Gastroesophageal sphincter (tissue), 4 donors: ENCODE results near the gene PRTFDC1. TPM values are rescaled to one million over a fixed set of nuclear protein-coding genes. Genes with fewer than 3 reads are reported as not detected.
A peak's percentile ranks its signal among the peaks of the same experiment; 100 is the strongest.

Experiments used
- ATAC-seq: fragments of 150-250 bp; one replicate; pipeline ENCODE4 v1.9.1; 2016; ENCODE audit warnings: mild to moderate bottlenecking, moderate library complexity
- H3K27ac ChIP-seq, 4 donors: fragments of 200-600 bp; sonication (generic) in 3 of 4; 1 replicate in 3 of 4; 2 replicates in 1 of 4; pipeline ENCODE4 v1.5.1; 2016 to 2019
- H3K27me3 ChIP-seq: fragments of 200-600 bp; sonication (generic); one replicate; pipeline ENCODE4 v1.5.1; 2019
- H3K36me3 ChIP-seq, 2 donors: fragments of 200-600 bp; sonication (generic); one replicate each; pipeline ENCODE4 v1.5.1; 2019; ENCODE audit warnings: control low read depth in 1 of 2
- H3K4me1 ChIP-seq, 3 donors: fragments of 200-600 bp; sonication (generic); 1 replicate in 2 of 3; 2 replicates in 1 of 3; pipeline ENCODE4 v1.5.1; 2016 to 2019; ENCODE audit warnings: control low read depth in 2 of 3
- H3K4me3 ChIP-seq, 2 donors: fragments of 200-600 bp; sonication (generic); one replicate each; pipeline ENCODE4 v1.5.1; 2019; ENCODE audit warnings: mild to moderate bottlenecking in 1 of 2, moderate library complexity in 1 of 2
- H3K9me3 ChIP-seq, 3 donors: fragments of 200-600 bp; sonication (generic); one replicate each; pipeline ENCODE4 v1.5.1; 2017 to 2019; ENCODE audit warnings: control low read depth in 2 of 3
- EP300 ChIP-seq: sonication (generic); formaldehyde crosslinking; IDR thresholded peaks from one replicate; pipeline ENCODE4 v1.6.1; 2017; ENCODE audit warnings: antibody characterized with exemption, mild to moderate bottlenecking
- POLR2A ChIP-seq, 2 donors: fragments of 450-650 bp; IDR thresholded peaks; one replicate each; pipeline ENCODE4 v1.6.1; 2017; ENCODE audit warnings: antibody characterized with exemption in 2 of 2, mild to moderate bottlenecking in 2 of 2, moderate library complexity in 1 of 2
- POLR2AphosphoS5 ChIP-seq: sonication (generic); formaldehyde crosslinking; IDR thresholded peaks from one replicate; pipeline ENCODE4 v1.6.1; 2017; ENCODE audit warnings: antibody characterized with exemption
- WGBS, 2 donors: methylation state at CpG; one replicate each; pipeline ENCODE4 v1.1.5; 2018; ENCODE audit warnings: low coverage in 1 of 2; 5-methylcytosine and 5-hydroxymethylcytosine counted together
- total RNA-seq, 4 donors: library from RNA; depleted of rRNA; stranded (reverse); fragments of >200 nt; gene quantifications; one replicate each; pipeline ENCODE4 v1.1.0, GENCODE V29; 2016
- TF ChIP-seq, protein P1 (sequence below), 4 experiments: fragments of 200-600 bp in 2 of 4; fragments of 450-650 bp in 2 of 4; sonication (generic) in 1 of 4; IDR thresholded peaks; one replicate each; pipeline ENCODE4 v1.5.1; 2017 to 2019; ENCODE audit warnings: antibody characterized with exemption in 4 of 4, mild to moderate bottlenecking in 2 of 4, moderate library complexity in 2 of 4

PRTFDC1 gene
- total RNA-seq, 4 donors from 2014 or later = 3.2 to 14.6 (median 7.9) TPM

DNA sequence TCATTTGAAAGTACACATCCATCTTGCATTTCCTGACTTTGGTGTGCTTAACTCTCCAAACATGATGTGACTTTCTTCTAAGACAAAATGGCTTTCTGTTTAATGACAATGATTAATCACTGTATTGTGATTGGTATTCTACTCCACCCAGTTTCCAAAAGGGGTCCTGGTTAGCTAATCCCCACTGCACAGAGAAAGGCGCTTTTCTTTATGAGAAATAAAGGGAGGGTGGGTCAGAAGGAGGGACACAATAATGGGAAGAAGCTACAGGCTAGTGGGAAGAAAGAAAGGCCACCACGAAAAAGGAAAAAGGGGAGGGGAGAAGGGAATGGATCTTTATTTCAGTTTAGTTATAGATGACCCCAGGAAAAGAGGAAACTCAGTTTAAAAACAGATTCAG, 69.2 kb downstream of the PRTFDC1 start:
- H3K36me3 ChIP-seq = no peaks in the 10 kb centered on the region
- H3K4me3 ChIP-seq = no peak overlapping the region
- ATAC-seq = no peak
- no peaks in the 10 kb centered on the region for H3K9me3 ChIP-seq
- no peak overlapping the region for H3K27ac ChIP-seq
- H3K4me1 ChIP-seq = no peaks in the 10 kb centered on the region
- no peaks in the 10 kb centered on the region for H3K27me3 ChIP-seq
- no peak for TF ChIP-seq EP300
- TF ChIP-seq, protein P1, sequence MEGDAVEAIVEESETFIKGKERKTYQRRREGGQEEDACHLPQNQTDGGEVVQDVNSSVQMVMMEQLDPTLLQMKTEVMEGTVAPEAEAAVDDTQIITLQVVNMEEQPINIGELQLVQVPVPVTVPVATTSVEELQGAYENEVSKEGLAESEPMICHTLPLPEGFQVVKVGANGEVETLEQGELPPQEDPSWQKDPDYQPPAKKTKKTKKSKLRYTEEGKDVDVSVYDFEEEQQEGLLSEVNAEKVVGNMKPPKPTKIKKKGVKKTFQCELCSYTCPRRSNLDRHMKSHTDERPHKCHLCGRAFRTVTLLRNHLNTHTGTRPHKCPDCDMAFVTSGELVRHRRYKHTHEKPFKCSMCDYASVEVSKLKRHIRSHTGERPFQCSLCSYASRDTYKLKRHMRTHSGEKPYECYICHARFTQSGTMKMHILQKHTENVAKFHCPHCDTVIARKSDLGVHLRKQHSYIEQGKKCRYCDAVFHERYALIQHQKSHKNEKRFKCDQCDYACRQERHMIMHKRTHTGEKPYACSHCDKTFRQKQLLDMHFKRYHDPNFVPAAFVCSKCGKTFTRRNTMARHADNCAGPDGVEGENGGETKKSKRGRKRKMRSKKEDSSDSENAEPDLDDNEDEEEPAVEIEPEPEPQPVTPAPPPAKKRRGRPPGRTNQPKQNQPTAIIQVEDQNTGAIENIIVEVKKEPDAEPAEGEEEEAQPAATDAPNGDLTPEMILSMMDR (IDR thresholded peaks at IDR 0.05) = no peak
- TF ChIP-seq POLR2AphosphoS5 = no peak
- TF ChIP-seq POLR2A (IDR thresholded peaks at IDR 0.05) = no peak
- 53 to 60% methylated on average over 1 to 2 of the region's 2 CpGs for WGBS, 2 donors

DNA sequence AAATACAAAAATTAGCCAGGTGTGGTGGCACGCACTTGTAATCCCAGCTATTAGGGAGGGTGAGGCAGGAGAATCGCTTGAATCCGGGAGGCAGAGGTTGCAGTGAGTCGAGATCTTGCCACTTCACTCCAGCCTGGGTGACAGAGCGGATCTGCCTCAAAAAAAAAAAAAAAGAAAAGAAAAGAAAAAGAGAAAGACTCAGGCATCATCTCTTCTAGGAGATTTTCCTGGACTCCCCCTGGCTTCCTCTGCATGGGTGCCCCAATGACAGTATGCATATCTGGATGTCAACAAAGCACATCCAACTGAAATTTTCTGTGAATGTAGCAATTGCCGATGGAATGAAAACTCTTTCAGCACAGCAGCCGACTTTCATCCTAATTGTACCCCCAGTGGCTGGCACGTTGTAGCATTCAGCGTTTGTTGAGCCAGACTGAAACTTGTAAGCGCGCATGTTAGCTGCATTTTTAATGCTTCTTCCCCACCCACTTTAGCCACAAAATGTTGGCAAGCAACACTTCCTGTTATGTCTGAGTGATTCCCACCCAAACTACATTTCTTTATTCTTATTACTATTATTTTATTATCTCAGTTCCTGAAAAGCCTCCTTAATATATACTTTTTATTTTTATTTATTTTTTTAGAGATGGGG, 70.2 kb downstream of the PRTFDC1 start:
- TF ChIP-seq POLR2A (IDR thresholded peaks at IDR 0.05) (no peak), POLR2AphosphoS5 (no peak), EP300 (no peak)
- TF ChIP-seq, protein P1 (IDR thresholded peaks at IDR 0.05) = no peak
- Histone ChIP-seq H3K4me1 (no peaks in the 10 kb centered on the region), H3K36me3 (no peaks in the 10 kb centered on the region), H3K27me3 (no peaks in the 10 kb centered on the region), H3K9me3 (no peaks in the 10 kb centered on the region), H3K27ac (no peak overlapping the region), H3K4me3 (no peak overlapping the region)
- 48 to 72% methylated on average over 4 to 11 of the region's 11 CpGs for WGBS, 2 donors
- no peak for ATAC-seq

DNA sequence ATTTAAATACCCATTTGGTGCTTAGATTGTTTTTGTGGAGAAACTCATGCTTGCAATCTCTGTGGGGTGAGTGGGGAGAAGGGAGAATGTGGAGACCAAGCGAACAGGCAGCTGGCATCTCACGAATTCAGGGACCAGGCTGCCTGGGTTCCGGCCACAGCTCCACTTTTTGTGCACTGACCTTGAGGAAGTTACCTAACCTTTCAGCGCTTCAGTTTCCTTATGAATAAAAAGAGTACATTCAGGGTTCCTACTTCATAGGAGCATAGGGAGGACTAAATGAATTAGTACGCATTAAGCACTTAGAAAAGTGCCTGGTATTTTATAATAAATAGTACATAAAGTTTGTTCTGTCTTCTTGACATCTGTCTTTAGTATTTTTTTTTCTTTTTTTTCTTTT, 72.5 kb downstream of the PRTFDC1 start:
- no peaks in the 10 kb centered on the region for H3K9me3 ChIP-seq
- H3K4me3 ChIP-seq = no peak overlapping the region
- no peak for TF ChIP-seq POLR2AphosphoS5
- WGBS, 2 donors = 92 to 94% methylated on average over 4 to 5 of the region's 5 CpGs
- no peaks in the 10 kb centered on the region for H3K4me1 ChIP-seq
- no peaks in the 10 kb centered on the region for H3K36me3 ChIP-seq
- H3K27me3 ChIP-seq = no peaks in the 10 kb centered on the region
- H3K27ac ChIP-seq = no peak overlapping the region
- ATAC-seq = no peak

DNA sequence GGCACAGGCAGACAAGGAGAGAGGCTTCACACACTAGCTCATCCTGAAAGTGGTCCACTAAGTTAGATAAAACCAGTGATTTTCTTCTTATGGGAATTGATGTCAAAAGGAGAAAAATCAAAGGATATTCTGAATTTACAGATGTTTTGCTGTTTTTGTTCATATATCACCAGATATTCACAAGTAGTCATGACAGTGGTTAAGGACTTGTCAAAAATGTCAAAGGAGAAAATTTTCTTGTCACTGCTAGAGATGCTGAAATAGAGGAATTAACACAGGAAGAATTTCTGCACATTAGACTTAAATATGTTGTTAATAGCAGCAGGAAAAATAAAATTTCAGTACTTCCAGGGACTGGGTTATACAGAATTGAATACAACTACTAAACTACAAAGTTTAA, 78.3 kb downstream of the PRTFDC1 start:
- Histone ChIP-seq H3K4me1 (peaks cover 0 to 12% (median 0%) of the 10 kb centered on the region in 3 donors), H3K27ac (no peak overlapping the region), H3K36me3 (no peaks in the 10 kb centered on the region), H3K4me3 (no peak overlapping the region), H3K9me3 (no peaks in the 10 kb centered on the region), H3K27me3 (no peaks in the 10 kb centered on the region)
- TF ChIP-seq, protein P1 (IDR thresholded peaks at IDR 0.05) = no peak
- TF ChIP-seq POLR2AphosphoS5 (no peak), POLR2A (IDR thresholded peaks at IDR 0.05) (no peak), EP300 (no peak)
- ATAC-seq = no peak

DNA sequence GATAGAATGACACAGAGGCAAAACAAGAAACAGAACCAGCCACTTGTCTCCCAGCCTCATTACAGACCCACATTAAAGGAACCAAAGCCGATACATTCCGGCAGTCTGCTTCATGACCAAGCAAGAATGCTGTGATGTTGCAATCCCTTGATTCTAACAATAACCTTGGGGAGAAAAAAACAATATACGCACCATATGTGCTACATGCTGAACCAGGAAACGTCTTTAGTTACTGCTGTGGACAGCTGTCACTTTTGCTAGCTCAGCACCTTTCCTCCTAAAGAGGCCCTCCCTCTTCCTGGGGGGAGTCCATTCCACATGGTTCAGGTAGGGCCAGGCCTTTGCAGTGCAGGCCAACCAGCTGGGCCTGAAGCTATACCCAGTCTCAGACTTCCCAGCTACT, 79.1 kb downstream of the PRTFDC1 start:
- peak; percentile 67 for ATAC-seq
- H3K27ac ChIP-seq = no peak overlapping the region
- TF ChIP-seq EP300 = no peak
- peak; percentile 32 for TF ChIP-seq POLR2AphosphoS5
- WGBS, 2 donors = 67 to 83% methylated on average over 3 to 4 of the region's 4 CpGs
- H3K36me3 ChIP-seq = no peaks in the 10 kb centered on the region
- peaks cover 0 to 12% (median 0%) of the 10 kb centered on the region in 3 donors for H3K4me1 ChIP-seq
- H3K9me3 ChIP-seq = no peaks in the 10 kb centered on the region
- no peak overlapping the region for H3K4me3 ChIP-seq
- no peaks in the 10 kb centered on the region for H3K27me3 ChIP-seq

DNA sequence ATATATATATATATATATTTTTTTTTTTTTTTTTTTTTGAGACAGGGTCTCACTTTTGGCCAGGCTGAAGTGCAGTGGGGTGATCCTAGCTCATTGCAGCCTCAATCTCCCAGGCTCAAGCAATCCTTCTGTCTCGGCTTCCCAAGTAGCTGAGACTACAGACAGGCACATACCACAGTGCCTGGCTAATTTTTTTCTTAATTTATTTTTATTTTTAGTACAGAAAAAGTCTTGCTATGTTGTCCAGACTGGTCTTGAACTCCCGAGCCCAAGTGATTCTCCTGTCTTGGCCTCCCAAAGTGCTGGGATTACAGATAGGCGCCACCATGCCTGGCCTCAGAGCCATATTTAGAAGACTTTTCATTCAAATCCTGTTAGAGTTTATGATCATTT, 79.6 kb downstream of the PRTFDC1 start:
- WGBS, 2 donors = 80 to 86% methylated on average over 2 to 3 of the region's 3 CpGs
- H3K36me3 ChIP-seq = no peaks in the 10 kb centered on the region
- H3K4me1 ChIP-seq = peaks cover 0 to 12% (median 0%) of the 10 kb centered on the region in 3 donors
- no peak for ATAC-seq
- TF ChIP-seq EP300 (no peak), POLR2A (IDR thresholded peaks at IDR 0.05) (no peak), POLR2AphosphoS5 (no peak)
- TF ChIP-seq, protein P1 (IDR thresholded peaks at IDR 0.05) = no peak
- H3K4me3 ChIP-seq = no peak overlapping the region
- no peak overlapping the region for H3K27ac ChIP-seq
- no peaks in the 10 kb centered on the region for H3K27me3 ChIP-seq
- H3K9me3 ChIP-seq = no peaks in the 10 kb centered on the region
